NCI-H345 treated with DMSO at 0.1 percent for 48 hours (cell line): Measurements from ENCODE around the gene PLA2G3.
"Not testable (repeated sequence)": the region's sequence is repeated elsewhere in the genome, so short reads cannot be mapped to it uniquely, and the experiment has no call there.

Source experiments
- DNase-seq: peaks from one replicate; lab custom pipeline; 2025; ENCODE audit not compliant: unreplicated experiment; lab: John Stamatoyannopoulos, UW

PLA2G3 gene, protein sequence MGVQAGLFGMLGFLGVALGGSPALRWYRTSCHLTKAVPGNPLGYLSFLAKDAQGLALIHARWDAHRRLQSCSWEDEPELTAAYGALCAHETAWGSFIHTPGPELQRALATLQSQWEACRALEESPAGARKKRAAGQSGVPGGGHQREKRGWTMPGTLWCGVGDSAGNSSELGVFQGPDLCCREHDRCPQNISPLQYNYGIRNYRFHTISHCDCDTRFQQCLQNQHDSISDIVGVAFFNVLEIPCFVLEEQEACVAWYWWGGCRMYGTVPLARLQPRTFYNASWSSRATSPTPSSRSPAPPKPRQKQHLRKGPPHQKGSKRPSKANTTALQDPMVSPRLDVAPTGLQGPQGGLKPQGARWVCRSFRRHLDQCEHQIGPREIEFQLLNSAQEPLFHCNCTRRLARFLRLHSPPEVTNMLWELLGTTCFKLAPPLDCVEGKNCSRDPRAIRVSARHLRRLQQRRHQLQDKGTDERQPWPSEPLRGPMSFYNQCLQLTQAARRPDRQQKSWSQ

DNA sequence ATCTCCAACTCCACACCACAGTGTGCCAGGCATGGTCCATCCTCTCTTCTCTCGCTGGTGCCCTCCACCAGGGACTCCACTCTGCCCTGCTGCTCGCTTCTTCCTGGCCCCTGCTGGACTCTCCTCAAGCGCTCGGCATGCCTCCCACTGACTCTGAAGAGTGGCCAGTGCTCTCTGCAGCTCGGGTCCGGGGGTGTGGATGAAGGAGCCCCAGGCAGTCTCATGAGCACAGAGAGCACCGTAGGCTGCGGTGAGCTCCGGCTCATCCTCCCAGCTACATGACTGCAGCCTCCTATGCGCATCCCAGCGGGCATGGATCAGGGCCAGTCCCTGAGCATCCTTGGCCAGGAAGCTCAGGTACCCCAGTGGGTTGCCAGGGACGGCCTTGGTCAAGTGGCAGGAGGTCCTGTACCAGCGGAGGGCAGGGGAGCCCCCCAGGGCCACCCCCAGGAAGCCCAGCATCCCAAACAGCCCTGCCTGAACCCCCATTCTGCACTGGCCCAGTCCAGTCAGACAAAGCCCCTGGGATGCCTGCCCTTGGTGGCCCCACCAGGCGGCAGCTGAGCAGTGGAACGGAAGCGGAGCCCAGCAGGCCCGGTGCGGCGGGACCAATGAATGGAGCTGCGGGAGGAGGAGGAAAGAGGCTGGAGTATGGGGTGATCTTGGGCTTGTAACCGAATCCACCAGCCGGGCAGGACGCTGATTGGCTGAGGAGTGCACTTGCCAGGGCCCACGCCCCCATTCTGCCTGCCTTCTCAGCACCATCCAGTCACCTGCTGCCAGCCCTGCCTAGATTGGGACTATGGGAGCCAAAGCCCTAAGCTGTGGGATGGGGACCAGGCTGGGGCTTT lies at the start of gene PLA2G3:
Gene PLA2G3 (minus strand): TSS at position 643 of the 851 bp plus-strand sequence. CDS start 154 bp downstream, at position 489.
- no peak for DNase-seq

- DNase-seq, result no peak
These were observed 47.3 kb upstream of the PLA2G3 start for GRCh38 chr22:31187627-31188026.

DNA sequence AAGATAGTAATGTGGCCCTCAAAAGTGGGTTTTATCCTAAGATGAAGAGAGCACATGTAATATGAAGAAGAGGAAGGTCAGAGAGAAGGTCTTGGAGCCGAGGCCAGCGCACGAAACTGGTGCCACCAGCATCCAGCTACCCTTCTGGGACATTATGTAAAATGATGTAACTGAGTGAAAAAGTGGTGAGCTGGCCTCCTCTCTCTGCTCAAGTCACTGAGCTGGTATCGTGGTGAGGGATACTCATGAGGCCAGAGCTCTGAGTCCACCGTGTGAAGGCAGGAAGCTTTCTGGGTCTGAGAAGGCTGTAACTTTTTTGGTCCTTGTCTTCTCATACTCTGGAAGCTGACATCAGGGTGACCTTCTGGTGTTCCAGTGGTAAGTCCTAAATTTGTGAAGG lies 44.7 kb upstream of the PLA2G3 start:
- no peak for DNase-seq

- no peak for DNase-seq
These were observed 43.7 kb upstream of the PLA2G3 start for GRCh38 chr22:31184015-31184414.

- DNase-seq, result no peak
These were observed 39.0 kb upstream of the PLA2G3 start for GRCh38 chr22:31179345-31179744.

- DNase-seq, result no peak
These were observed 38.6 kb upstream of the PLA2G3 start for GRCh38 chr22:31178859-31179258.

- no peak for DNase-seq
These were observed 37.3 kb upstream of the PLA2G3 start for GRCh38 chr22:31177420-31178162.

DNA sequence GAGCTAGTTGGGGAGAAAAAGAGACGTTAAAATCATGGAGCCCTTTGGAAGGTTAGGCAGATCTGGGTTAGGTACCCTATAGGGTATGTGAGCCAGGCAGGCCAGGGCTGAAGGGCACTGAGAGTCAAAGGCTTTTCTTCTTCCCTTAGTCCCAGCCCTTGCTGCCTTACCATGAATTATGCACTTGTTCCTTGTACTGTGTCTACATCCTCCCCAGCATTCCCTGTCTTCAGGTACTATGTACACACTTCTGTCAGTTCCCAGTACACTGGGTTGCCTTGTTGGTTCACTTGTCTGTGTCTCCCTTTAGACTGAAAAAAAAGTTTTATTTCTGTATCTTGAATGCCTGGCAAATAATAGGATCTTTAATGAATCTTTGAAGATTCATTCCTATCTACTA lies 36.6 kb upstream of the PLA2G3 start:
- DNase-seq, result no peak

DNA sequence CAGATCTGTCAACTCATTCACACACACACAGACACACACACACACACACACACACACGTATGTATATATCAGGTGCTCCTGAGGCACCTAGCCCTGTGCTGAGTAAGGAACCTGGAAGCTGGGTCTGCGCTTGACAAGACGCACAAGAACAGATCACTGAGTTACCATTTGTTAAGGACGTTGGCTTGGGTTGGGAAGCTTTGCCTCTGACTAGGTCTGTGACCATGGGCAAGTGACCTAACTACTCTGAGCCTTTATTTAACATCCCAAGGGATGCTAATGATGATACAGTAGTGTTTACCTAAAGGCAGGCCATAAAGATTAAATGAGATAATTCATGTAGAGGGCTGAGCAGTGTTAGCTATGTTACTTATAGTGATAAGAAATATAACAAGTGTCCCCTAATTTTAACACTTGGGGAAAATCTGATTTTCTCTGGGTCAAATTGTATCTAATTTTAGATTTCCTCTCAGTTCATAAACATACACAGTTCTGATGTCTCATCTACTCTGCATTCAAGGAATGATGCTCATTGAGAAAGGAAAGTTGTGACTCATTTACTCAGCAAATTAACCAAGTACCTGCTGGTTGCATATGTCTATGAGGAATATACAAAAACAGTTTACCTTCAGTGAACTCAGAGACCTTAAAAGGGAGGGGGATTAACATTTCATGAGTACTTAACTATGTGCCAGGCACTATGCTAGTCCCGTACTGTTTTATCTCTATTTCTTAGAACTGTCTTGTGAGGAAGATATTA lies 33.3 kb upstream of the PLA2G3 start:
- DNase-seq, result no peak

DNA sequence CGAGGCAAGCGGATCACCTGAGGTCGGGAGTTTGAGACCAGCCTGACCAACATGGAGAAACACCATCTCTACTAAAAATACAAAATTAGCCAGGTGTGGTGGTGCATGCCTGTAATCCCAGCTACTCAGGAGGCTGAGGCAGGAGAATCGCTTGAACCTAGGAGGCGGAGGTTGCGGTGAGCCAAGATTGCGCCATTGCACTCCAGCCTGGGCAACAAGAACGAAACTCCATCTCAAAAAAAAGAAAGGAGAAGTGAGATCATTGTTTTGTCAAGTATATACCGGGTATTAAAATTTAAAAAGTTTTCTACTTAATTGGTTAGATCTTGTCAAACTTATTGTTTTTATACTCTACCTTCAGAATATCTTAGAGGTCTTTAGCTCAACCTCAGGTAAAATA lies 31.4 kb upstream of the PLA2G3 start:
- not testable (repeated sequence) for DNase-seq

- no peak for DNase-seq
These were observed 30.7 kb upstream of the PLA2G3 start for GRCh38 chr22:31170971-31171370.

DNA sequence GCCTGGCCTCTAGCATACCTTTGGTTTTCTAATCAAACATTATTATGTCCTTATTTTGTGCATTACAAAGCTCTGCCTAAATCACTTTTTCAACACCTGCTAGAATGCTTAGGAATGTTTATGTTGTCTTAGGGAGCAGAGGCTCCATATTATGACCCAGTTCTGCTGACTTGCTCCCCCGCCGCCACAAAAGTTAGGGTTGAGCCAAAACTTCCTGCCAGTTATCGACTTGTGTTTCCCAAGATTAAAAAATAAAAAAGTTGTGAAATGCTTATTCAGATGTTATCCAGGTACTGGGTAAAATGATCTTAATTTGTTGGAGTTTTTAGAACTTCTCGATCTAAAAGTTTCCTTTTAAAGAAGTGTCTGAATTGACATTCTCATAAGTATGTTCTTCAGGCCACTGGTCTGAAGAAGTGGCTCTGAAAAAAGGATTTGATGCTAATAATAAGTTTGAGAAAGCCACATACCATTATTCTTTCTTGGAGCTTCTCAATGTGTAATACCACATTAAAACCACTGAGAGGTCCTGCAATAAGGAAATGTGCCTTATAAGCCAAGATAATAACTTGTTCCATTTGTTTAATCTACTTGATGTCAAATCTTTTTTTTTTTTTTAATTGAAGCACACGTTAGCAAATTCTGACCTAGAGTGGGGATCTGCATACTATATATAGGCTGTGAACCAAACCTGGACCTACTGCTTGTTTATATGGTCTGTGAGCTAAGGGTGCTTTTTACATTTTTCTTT lies 21.9 kb upstream of the PLA2G3 start:
- DNase-seq, result no peak

DNA sequence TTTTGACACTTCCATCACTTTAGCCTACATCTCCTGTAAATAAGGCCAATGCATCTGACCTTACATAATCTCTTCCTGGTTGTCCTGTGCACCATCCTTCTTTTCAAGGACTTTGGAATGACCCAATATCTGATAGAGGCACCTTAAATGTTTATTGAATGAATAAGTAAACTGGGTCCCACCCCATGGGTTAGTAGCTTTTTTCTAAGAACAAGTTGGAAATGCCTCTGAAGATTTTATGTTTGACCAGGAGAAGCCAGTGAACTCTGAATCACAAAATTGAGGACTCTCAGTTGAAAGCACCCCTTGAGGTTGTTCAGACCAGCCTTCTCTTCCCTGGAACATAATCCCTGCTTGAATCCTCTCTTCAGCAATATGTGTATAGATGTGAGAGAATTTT lies 21.1 kb upstream of the PLA2G3 start:
- no peak for DNase-seq

DNA sequence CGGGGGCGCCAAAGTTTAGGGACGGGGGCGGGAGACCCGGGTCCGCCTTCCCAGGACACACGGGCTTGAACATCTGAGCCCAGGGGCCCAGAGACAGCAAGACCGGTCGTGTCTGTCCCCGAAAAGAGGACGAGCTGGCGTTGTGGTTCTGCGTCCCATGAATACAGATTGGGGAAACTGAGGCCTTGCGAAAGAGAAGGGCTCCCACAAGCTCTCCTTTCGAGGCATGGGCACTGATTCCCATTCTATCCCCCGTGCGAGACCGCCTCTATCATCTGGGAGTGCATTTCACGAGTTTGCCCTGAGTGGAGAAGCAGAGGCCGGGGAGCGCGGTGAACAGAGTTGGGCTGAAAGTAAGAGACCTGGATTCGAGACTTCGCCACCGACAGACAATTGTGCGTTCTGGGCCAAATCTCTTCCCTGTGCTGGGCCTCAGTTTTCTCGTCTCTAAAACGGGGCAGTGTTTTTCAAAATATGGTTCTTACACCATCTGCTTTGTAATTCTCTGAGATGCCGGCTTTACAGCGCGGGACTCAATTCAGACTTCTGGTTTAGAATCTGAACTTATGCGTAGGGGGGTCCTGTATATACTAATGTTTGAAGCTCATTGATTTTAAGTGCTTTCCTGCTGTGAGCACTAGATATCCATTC lies 20.1 kb upstream of the PLA2G3 start:
- DNase-seq, result no peak

GRCh38 chr22:31155422-31155821 lies 15.1 kb upstream of the PLA2G3 start:
- no peak for DNase-seq

DNA sequence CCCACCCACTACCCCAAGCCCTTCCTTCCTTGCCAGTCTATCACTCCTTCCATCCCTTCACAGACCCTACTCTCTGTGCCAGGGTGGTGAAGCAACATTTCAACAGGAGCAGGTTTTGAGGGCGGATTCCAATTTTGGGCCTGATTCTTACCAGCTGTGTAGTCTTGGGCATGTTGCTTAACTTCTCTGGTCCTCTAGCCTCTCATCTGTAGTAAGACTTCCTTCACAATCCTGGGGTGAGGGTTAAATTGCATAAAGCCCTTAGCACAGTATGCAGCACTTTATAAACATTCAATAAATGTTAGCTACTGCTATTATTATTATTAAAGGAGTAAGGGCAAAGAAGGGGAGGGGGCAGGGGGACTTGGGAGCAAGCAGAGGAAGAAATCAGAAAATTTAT lies 14.7 kb upstream of the PLA2G3 start:
- no peak for DNase-seq

- no peak for DNase-seq
These were observed 13.0 kb upstream of the PLA2G3 start for GRCh38 chr22:31153357-31153756.

GRCh38 chr22:31151872-31152271 lies 11.6 kb upstream of the PLA2G3 start:
- DNase-seq, result no peak

- no peak for DNase-seq
These were observed 10.3 kb upstream of the PLA2G3 start for GRCh38 chr22:31150615-31151014.
